Left ventricle myocardium superior (tissue), 1 donor: ENCODE data around the gene SLC13A5. TPM values are rescaled to one million over a fixed set of nuclear protein-coding genes. Genes with fewer than 3 reads are reported as not detected.

Experiments used
- ATAC-seq: fragments of 200-7000 bp; cut with Tn5 transposase; one replicate; pipeline ENCODE4 v1.9.1; 2020; ENCODE audit warnings: mild to moderate bottlenecking, moderate library complexity
- DNase-seq: peaks from one replicate; pipeline ENCODE4 v3.0.0-alpha.2; 2020
- intact Hi-C: fragments of 100-400 bp; cut with micrococcal nuclease; formaldehyde crosslinking; loops from one replicate; pipeline ENCODE4 v1.11.0; 2022
- total RNA-seq: library from RNA; stranded (reverse); fragmentation: NEBNext Ultra II Directional; extraction: Animal tissue kit (Norgen Biotek cat#: 25700); gene quantifications from one replicate; pipeline ENCODE4 v1.2.1, GENCODE V29; 2021
- donor health status: DM: no; HTN: yes; CAD: no; lungs with severe emphysema.

The SLC13A5 gene
- total RNA-seq, 1 donor from 2014 or later, result not detected

DNA sequence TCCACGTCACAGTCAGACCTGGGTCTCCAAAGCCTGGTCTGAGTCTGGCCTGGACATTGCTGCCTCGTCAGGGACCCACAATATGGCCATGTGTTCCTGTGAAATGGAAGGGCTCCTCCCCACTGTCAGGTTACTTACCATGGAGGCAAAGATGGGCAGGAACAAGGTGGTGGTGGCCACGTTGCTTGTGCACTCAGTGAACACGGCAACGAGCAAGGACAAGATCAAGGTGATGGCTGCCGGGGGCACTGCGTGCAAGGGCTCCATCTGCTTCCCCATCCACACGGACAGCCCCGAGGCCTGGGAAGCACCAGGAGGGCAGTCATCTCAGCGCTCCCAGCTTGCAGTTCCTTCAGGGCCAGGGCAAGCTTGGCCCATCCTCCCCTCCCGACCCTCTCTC, 22.5 kb downstream of the SLC13A5 start:
- intact Hi-C loops, result no loop called here
- DNase-seq (no peak), ATAC-seq (no peak)

DNA sequence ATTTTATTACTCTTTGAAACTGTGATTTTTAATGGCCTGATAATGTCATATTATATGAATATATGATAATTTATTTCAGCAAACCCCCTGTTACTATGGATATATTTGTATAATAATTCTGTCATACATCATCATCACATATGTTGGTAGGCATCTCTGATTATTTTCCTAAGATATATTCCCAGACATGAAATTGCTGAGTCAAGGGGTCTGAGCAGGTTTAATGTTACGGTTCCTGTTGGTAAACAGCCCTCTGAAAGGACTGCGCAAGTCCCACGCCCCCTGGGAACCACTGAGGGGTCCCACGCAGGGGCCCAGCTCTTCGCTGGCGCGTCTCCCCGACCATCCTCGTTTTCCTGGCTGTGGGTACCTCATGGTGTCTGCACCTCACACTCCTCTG, 24.2 kb downstream of the SLC13A5 start:
- DNase-seq, result no peak
- intact Hi-C loops, result no loop called here
- ATAC-seq, result no peak

DNA sequence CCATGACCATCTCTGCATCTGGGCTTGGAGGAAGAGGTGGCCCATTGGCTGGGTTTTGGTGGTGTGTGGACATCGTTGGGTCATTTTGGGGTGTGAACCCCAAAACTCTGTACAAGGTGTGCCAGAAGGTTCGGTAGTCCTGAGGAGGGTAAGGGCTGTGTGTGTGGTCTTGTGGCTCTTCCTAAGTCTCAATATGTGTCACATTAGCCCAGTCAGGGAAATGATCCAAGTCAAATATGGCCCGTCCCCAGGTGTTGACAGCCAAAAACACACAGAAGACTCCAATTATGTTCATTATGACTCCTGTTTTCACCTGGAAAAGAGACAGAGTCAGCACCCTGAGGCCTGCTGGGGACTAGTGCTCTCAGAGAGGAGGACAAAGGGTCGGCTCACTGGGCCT, 27.1 kb downstream of the SLC13A5 start:
- ATAC-seq, result no peak
- intact Hi-C loops, result no loop called here
- no peak for DNase-seq

DNA sequence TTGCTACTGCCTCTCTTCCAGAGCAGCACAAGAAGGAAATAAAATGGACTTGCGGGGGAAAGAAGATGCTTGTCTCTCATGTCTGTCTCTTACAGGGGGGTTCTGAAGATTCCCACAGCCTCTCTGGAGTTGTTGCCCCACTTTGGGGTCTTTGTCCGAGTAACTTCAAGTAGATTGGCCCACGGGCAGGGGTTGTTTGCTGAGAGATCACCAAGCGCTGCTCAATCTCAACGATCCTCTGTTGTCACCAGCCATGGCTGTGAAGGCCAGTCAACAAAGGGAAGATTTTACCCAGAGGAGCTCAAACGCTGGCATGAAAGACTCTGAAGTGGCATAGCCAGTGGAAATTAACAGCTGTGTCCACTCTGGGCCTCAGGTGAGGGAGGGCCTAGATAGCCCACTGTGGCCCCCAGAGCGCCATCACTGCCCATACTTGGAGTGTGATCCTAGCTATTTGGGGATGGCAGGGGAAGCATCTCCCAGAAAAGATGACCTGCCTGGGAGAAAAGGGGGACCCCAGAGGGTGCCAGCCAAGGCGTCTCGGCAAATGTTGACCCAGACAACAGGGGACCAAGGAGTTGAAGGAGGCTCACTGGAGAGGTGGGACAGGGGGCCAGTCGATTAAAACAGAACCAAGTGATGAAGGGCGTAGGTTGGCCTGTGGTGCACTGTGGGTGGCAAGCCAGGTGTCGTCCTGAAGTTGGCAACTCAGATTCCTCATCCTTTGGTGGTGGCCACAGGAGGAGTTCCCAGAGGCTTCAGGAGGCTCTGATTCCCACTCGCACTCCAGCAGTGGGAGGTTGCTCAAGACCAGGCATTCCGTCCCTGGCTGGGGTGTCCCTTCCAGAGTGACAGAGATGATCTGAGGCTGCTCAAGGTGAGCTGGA, 28.0 kb downstream of the SLC13A5 start:
- DNase-seq, result no peak
- no peak for ATAC-seq

DNA sequence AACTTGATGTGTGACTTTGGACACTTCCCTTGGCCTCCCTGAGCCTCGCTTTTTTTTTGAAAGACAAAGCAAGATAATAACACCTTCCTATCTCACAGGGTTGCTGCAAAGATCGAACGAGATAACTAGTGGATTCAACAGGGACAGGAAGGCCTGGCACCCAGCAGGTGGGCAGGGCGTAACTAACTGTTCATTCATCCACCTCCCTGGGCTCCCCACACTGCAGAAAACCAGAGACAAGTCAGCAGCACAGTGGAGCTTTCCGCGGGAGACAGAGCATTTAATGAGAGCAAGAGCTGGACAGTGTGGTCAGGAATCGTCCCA, 28.7 kb downstream of the SLC13A5 start:
- intact Hi-C loops, result no loop called here
- ATAC-seq (no peak), DNase-seq (no peak)

More for the DNA sequence above, 28.0 kb downstream of the SLC13A5 start:
- intact Hi-C loops, result no loop called here

DNA sequence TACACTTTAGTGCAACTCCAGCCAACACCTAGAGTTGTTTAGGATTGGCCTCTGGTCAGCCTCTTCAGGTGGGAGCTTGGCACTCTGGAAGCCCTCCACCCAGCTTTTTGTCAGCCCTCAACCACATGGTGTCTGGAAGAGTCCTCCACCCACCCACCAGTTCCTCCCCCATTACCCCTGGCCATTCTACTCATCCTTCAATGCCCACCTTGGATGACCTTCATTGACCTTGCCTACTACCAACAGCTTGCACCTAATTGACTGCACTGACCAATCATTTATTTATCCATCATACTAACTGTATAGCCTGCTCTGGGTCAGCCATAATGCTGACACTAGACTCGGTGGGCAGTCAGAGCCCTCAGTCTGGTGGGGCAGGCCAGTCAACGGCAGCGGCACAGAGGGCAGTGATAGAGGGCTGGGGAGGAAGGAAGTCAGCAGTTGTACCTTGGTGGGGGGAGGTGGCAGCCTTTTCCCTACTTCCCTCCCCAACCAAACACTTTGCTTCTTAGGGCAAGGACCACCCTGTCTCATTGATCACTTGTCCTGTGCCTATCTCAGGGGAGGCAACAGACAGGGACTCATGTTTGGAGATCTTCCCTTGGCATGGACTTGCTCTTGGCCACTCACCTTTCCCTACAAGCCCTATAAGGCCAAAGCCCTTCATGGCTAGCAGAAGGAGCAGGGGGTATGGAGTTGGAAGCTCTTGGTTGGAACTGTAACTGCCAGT, 29.3 kb downstream of the SLC13A5 start:
- no peak for DNase-seq
- intact Hi-C loops, result no loop called here
- no peak for ATAC-seq

DNA sequence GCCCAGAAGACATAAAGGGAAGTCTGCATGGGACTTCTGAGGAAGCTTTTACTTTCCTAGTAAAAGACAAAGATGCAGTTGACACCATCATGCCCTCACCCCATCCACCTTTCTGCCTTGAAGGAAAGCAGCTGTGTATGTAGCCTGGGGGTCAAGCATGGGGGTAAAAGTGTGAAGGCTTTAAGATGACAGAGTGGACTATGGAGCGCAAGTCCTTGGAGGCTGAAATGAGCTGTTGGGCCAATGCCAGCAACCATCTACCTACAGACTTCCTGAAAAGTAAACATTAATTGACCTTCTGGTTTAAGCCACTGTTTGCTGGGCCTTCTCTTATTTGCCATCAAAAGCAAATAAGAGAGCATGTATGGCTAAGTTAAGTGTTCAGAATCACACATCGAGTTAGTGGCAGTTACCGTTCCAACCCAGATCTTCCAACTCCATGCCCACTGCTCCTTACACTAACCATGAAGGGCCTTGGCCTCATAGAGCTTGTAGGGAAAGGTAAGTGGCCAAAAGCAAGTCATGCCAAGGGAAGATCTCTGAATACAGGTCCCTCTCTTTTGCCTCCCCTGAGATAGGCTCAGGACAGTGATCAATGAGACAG, 30.0 kb downstream of the SLC13A5 start:
- no peak for DNase-seq
- intact Hi-C loops, result no loop called here
- ATAC-seq, result no peak

DNA sequence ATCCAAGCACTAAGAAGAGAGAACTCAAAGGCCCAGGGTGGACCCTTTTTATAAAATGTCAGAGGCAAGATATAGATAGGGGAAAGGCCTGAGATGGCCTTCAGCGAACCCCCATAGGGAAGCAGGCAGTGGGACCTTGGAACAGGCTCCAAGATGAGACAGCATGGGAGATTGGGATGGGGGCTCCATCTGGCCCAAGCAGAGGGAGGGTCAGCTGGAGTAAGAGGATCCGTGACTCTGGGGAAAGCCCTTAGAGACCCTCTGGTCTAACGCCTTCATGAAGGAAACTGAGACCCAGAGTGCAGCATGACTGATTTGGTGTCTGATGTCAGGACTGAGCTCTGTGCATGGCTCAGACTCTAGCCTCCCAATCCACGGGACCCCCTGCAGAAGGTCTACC, 30.8 kb downstream of the SLC13A5 start:
- no peak for DNase-seq
- intact Hi-C loops, result no loop called here

DNA sequence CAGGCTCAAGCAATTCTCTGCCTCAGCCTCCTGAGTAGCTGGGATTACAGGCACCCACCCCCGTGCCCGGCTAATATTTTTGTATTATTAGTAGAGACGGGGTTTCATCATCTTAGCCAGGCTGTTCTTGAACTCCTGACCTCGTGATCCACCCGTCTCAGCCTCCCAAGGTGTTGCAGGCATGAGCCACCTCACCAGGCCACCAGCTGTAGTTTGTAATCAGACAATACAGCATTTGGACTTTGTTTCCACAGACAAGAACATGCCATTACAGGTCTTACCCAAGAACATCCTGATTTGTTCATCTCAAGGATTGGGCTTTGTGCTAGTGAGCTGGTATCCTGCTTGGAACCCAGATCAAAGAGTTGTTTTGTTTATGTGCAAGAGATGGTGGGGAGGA, 31.5 kb downstream of the SLC13A5 start:
- DNase-seq, result no peak
- intact Hi-C loops, result no loop called here
- no peak for ATAC-seq

More for the DNA sequence above, 30.8 kb downstream of the SLC13A5 start:
- ATAC-seq, result no peak

DNA sequence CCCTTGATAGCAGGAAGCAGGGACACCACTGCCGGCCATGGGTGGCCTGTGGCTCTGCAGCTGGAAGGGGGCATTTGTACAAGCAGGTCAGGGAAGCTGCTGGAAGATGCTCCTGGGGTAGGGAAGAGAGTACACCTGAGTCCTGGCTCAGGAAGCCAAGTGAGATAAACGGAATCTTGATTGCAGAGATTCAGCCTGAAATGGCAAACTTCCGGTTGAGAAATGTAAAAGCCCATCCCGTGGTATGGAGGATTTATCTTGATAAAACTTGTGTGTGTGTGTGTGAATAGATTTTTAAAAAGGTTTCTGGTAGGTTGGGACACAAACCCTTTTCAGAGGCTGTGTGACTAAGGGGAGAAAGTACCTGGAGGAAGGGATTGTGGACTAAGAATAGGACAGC, 32.0 kb downstream of the SLC13A5 start:
- ATAC-seq (no peak), DNase-seq (no peak)
- intact Hi-C loops, result no loop called here

DNA sequence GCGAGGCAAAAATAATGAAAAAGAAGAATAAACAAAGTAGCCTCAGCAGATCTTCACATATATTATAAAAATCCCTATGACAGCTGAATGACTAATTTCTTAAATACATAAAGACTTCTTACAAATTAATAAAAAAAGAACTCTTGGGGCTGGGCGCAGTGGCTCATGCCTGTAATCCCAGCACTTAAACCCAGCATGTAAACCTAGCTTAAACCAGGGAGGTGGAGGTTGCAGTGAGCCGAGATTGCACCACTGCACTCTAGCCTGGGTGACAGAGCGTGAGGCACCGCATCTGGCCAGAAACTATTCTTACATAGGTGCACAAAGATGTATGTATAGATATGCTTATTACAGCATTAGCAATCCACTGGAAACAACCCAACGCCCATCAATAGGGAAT, 33.9 kb downstream of the SLC13A5 start:
- DNase-seq, result no peak
- intact Hi-C loops, result no loop called here
- ATAC-seq, result no peak

DNA sequence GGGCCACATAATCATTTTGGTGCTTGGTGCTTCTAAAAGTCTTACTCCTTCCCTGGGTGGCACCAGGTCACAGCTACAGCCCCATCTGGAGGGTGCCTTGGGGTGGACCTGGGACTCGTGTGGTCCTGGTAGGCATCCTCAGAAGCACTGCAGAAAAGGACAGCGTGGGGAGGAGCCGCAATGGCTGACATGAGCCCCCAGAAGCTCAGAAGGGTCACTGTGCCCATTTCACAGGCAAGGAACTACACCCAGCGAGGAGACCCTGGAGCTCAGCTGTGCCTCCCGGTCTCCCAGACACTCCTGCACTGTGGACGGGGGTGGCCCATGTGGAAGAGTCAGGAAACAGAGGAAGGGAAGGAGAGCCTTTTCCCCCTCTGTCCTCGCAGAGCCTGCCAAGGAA, 35.2 kb downstream of the SLC13A5 start:
- intact Hi-C loops, result no loop called here
- DNase-seq (no peak), ATAC-seq (no peak)

DNA sequence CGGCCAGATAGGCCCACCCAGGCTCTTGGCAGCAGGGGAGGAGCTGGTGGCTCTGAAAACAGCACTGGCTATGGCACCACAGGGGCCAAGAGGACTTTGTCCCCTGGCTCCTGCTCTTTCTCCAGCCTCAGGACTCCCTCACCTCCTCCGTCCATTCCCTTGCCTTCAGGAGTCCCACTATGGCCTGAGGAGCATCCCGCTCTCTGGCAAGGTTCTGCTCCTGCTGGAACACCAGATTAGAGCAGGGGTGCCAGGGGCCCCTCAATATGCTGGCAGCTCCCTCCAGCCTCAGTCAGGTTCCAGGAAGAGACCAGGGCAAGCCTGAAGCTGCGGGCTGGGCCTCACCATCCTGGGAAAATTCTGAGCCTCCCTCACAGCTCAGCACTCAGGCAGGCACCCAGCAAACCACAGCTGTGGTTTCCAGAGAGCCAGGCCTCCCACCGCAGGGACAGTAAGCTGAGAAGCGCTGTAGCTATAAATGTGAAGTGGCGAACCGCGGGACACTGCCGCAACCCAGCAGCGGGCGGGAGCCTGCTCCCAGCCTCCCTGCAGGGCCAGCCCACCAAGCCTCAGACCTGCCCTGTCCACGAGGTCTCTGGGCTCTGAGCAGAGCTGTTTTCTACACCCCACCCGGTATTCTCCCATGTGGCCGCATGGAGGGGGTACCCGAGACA, 35.9 kb downstream of the SLC13A5 start:
- intact Hi-C loops, result no loop called here
- no peak for ATAC-seq
- DNase-seq, result no peak

DNA sequence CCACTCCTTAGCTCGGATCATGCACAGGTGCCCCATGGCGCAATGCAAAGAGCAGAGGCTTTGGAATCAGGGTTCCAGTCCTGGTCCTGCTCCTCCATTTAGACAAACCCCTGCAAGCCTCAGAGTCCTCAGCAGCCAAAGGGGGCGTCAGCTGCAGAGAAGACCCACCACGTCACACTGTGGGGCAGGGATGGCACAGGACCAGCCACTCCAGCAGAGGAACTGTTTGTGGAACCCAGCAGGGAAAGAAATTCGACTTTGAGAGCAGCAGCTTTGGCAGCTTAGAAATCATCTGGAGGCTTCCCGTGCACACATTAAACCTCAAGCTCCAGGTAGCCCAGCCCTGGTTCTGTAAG, 36.4 kb downstream of the SLC13A5 start:
- ATAC-seq, result no peak
- no peak for DNase-seq
- intact Hi-C loops, result no loop called here

DNA sequence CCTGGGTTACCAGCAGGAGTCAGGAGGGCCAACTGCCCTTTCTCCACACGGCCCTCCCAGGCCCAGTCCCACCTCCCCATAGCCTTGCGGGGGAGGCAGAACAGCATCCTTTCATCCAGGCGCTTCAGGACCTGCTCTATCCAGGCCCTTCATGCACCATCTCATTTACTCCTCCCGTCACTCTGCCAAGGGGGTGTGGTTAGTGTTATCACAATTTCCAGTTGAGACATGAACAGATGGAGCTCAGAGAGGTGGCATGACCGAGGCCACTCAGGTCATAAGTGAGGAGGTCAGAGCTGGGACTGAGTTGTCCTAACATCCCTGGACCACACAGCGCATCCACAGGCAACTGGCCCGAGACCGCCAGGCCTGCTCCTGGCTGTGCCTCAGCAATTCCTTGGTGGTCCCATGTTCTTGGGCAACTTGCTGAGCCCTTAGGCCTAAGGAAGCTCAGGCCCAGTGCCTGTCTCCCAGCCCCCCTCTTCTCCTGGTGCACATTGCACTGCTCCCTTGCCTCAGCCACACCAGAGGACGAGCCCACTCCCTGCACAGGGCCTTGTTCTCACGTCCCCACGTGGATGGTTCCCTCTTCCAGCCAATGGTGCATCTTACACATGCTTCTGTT, 37.9 kb downstream of the SLC13A5 start:
- no peak for DNase-seq
- intact Hi-C loops, result no loop called here
- no peak for ATAC-seq

DNA sequence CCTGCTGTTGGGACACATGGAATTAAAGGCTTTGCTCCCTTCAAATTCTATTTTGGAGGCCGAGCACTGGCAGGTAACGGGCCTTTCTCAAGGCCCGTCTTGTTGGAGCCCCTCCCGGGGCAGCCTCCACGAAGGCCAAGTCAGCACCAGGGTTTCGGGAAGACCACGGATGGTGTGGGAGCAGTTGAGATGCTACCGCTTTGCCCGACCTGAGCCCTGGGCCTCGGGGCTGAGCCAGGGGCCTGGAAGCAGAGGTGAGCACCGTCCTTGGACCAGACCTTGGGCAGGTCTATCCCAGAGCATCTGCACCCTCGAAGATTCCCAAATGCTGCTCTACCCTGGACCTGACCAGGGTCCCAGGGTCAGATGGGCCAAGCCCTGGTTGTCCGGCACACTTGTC, 38.6 kb downstream of the SLC13A5 start:
- intact Hi-C loops, result no loop called here
- DNase-seq (no peak), ATAC-seq (no peak)

DNA sequence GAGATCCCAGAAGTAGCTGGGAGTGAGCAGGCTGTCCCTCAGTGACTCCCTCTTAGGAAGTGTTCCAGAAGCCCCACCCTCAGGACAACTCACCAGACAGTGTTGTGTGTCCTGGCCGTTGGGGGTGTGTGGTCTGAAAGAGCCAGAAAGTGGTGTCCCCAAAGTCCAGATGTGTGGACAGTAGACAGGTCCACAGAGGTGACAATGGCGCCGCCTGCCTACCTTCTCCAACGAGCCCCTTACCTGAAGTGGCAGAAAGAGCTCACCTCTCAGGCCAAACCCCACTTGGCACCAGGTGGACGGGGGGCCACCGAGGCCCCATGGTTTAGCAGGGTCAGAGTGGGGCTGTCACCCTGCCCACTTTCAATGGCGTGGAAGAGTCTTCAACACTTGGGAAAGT, 41.7 kb downstream of the SLC13A5 start:
- intact Hi-C loops, result no loop called here
- no peak for DNase-seq
- ATAC-seq, result no peak

DNA sequence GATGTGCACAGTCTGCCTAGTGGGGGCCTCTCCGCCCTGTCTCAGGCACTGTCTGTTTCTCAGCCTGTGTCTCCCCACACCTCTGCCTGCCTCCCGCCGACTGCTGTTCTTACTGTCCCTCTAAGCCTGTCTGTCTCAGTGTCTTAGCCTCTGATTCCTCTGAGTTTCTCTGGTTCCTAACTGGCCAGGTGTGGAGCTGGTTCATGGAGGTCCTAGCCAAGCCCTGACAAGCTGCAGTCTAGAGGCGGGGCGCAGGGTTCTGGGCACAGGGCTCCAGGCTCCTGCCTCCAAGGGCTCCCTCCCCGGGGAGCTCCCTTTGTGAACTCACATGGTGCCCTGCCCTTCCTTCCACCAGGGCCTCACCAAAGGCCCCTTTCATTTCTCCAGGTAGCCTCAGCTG, 42.2 kb downstream of the SLC13A5 start:
- intact Hi-C loops, result no loop called here
- DNase-seq (no peak), ATAC-seq (no peak)

DNA sequence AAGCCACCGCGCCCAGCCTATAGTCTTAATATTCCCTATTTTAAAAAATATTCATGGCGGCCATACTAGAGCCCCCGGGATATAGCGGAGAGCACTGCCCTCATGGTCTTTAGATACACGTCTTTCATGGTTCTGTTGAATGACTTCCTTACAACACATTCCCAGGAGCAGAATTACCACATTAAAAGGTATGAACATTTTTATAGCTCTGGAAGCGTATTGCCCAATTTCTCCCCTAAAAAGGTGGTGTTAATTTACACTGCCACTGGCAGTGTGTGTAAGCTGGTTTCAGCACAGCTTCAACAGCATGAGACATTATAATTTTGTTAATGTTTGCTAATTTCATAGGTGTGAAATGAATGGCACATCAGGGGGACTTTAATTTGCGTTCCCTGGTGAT, 42.6 kb downstream of the SLC13A5 start:
- DNase-seq, result no peak
- no peak for ATAC-seq
- intact Hi-C loops, result no loop called here
